Central memory CD4-positive, alpha-beta T cell (primary cell): Measurements from ENCODE around the gene SLC37A3.

Source experiments
- DNase-seq: peaks from one replicate; pipeline ENCODE4 v3.0.0; 2022

Gene SLC37A3

DNA sequence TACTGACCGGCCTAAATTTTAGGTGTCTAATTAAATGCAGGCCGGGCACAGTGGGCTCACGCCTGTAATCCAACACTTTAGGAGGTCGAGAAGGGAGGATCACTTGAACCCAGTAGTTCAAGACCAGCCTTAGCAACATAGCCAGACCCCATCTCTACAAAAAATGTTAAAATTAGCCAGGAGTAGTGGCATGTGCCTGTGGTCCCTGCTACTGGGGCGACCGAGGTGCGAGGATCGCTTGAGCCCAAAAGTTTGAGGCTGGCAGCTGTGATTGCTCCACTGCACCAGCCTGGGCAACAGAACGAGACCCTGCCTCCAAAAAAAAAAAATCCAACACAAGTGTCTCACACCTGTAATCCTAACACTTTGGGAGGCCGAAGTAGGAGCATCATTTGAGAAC is 491 bp upstream of the SLC37A3 start:
- no peak for DNase-seq

DNA sequence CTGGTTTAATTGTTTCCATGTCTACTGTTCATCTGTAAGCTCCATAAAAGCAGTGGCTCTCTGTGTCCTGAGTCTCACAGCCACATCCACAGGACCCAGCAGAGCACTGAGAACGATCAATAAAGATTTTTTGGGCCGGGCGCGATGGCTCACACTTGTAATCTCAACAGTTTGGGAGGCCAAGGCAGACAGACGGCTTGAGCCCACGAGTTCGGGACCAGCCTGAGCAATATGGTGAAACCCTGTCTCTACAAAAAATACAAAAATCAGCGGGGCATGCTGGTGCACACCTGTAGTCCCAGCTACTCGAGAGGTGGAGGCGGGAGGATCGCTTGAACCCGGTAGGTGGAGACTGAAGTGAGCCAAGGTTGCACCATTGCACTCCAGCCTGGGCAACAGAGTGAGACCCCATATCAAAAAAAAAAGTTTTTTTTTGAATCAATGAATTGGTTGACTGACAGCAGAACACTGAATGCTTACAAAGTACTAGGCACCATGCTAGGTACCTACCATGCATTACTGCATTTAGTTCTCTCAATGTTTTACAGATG is 4.5 kb downstream of the SLC37A3 start:
- no peak for DNase-seq

DNA sequence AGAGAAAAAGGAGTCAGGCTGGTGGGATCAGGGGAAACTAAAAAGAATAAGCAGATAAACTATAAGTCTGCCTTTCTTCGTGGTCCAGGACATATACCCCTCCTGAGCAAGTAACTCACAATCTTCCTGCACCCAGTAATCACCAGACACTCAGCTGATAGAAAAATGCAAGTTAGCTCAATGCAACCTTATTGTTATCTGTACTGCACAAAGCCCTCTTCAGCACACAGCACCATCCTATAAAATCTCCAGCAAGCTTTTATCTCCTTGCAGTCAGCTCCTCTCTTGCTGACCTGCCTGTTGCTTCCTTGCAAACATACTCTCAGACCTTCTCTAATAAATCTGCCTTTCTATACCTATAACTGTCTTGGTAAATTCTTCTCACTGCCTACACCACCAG is 6.7 kb downstream of the SLC37A3 start:
- no peak for DNase-seq

DNA sequence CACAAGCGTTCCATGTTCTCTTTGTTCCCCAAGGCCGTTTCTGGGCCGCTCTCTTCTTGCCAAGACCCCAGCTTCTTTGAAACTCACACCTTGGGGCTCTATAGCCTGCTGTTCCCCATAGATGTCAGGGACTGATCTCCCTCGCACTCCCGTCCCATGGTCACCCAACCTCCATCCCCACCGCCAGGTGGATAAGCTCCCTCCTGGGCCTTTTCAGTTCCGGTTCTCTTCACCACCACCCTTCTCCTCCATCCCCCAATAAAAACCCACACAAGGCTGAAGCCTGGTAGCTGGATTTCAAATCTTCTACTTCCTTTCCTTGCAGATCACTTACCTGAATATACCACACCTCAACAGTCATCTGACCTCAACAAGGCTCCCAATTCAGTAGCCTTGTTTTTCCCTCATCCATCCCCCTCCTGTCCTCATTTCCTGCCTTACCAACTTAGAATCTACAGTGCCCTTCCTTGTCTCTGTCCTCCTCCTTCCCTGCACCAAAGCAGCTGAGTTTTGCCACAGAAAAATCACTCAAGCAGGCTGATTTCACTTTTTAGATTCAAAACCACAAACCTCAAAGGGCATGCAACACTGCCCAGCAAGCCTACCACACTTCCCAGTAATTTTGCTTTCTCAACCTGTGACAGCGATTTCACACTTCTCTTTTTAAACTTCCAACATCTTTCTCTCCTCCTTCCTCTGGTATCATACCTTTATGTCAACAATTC is 7.7 kb downstream of the SLC37A3 start:
- DNase-seq, result no peak

DNA sequence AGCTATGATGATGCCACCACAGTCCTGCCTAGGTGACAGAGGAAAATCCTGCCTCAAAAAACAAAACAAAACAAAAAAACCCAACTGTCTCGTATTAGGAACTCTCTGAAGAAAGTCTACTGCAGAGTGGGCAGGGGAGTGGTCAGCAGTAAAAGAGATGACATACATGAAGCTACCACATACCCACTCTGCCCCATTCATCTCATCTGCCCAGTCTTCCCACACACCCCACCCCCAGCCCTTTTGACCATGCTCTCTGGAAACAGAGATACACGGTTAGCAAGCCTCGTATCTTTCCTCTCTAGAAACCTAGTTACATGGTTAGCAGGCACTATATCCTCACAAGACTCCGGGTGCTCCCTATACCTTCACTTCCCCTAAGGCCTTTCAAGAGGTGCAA is 8.3 kb downstream of the SLC37A3 start:
- no peak for DNase-seq

DNA sequence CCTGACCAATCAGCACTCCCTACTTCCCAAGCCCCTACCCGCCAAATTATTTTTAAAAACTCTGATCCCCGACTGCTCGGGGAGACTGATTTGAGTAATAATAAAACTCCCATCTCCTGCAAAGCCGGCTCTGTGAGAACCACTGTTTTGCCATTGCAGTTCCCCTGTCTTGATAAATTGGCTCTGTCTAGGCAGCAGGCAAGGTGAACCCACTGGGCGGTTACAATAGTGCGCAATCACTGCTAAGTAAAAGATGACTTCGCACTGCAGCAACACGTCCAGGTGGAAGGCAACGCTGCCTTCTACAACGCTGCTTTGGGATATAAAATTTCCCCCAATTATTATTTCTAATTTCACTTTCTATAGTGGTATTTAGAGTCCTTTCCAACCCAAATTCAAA is 8.9 kb downstream of the SLC37A3 start:
- no peak for DNase-seq

DNA sequence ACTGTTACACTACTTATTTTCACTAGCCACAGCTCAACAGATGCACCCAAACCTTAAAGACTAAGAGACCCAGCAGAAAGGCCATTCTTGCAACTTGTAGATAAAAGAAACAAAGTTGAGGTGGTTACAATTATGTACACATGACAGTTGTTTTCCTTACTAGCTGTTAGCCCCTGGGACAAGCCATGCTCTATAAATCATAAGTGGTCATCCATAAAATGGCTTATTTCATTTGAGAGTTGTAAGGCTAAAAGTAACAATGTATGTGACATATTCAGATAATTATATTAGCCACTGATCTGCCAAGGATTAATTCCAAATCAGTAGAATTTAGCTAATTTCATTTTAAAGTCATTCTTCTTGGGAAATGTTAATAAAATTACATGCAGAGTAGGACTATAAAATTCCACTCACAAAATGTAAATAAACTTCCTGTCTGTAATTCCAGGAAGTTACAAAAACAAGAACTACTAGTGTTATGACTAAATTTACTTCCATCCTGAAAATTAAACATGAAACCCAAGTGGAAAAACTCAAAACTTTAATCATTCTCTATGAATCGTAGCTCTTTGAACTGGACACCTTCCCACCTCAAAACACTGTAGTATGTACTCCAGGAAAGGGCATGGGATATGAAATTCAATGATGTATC is 13.3 kb downstream of the SLC37A3 start:
- no peak for DNase-seq

DNA sequence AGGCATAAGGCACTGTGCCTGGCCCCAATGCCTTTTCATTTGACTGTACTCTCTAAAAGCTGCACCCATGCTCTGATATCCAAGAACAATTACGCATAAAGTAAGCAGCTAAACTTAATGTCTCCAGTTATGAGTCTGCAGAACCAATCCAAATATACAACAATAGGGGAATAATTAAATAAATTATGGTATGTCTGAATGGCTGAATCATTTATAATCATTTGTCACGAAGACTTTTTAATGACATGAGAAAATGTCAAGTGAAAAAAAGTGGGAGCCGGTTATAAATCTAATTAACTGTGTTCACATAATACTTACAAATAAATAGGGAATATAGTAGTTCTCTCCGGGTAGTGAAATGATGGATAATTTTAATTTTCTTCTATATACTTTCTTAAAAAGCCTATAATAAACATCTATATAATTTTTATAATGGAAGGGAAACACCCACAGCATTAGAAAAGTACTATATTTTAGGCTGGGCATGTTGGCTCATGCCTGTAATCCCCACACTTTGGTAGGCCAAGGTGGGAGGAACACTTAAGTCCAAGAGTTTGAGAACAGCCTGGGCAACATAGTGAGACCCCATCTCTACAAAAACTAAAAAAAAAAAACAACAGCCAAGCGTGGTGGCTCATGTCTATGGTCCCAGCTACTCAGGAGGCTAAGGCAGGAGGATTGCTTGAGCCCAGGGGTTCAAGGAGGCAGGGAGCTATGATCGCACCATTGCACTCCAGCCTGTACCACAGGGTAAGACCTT is 14.2 kb downstream of the SLC37A3 start:
- DNase-seq, result no peak

DNA sequence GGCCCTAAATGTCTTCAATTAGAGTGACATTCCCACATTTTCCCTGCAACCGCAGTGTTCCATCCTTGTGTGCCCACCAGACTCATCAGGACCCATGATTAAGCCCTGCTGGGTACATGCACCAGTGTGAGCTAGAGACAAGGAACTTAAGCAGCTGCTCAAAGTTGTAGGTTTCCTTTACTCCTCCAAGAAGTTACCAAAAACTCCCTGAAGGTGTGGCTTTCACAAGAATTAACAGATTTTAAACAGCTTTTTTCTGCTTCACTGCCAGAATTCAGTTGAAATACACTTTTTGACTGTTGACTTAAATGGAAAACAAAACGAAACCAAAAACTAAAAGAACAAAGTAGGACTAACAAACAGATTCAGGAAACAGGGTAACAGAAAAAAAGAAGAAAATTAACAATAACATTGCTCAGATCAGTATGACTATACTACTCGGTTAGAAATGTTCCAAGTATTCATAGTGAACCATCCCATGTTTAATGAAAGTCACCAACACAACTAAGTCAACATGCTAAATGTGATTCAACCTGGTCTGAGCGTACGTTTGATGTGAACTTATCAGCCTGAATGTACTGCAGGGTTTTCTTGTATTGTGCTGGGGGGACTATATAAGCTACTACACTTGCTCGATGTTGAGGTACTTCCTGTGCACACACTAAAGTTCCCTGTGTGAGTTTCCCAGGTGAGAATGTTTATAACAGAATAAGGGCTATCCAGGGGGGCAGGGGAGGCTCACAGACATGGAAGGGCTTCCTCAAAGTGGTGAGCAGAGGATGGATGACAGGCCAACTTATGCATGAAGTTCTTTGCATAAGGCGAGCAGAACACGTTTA is 22.2 kb downstream of the SLC37A3 start:
- peak; percentile 24 for DNase-seq

DNA sequence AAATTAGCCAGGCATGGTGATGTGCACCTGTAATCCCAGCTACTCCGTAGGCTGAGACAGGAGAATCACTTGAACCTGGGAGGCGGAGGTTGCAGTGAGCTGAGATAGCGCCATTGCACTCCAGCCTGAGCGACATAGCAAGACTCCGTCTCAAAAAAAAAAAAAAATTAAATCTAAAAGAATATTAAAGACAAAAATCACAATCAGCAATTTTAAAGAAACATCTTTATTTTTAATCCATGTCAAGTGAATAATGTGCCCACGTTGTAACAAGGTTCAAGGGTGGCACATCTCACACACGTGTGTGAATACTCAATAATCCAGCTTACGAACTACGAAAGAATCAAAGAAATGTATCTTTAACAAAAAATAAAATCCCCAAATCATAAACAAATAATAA is 23.0 kb downstream of the SLC37A3 start:
- DNase-seq, result no peak

DNA sequence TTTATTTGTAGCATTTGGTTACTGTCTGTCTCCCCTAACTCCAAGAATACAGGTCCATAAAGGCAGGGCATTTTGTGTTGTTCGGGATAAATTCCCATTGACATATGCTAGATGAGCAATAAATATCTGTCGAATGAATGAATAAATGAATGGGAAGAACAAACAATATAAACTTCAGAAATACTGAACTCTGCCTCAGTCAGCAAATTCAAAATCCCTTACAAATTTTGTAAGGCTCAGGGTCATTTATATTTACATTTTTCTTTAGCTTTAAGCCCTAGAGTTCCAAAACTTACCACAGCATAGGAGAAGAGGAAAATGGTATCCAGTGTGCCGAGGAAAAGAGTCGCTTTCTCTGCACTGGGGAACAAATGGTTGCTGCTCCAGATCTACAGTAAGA is 29.0 kb downstream of the SLC37A3 start:
- DNase-seq, result no peak

DNA sequence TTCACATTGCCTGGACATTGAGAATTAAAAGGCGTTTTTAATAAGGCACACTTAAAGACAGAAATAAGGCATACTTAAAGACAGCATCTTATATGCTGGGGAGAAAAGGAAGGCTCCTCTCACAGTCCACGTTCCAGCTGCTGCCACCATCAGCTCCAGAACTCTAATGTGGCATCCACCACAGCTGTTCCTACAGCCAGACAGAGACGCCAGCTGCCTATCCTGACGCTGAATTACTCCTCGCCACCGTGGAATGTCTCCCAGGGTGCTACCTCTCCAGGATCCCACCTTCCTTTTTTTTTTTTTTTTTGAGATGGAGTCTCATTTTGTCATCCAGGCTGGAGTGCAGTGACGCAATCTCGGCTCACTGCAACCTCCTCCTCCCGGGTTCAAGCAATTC is 30.8 kb downstream of the SLC37A3 start:
- DNase-seq, result no peak

DNA sequence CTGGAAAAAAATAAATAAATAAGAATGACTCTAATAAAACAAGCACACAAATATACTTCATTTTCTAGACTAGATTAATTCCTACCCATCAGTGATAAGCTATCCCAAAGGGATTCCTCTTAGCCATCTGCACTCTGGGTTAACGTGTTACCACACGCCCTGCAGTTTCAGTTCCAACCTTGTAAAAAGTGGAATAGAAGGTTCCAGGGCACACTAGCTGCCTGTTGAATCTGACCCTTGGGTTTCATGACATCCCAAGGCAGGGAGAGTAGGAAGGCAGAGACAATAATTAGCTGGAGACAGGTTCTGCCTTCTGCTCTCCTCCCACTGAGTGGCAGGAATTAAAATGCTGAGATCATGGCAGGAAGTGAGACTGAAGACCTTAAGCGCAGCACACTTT is 33.5 kb downstream of the SLC37A3 start:
- no peak for DNase-seq

DNA sequence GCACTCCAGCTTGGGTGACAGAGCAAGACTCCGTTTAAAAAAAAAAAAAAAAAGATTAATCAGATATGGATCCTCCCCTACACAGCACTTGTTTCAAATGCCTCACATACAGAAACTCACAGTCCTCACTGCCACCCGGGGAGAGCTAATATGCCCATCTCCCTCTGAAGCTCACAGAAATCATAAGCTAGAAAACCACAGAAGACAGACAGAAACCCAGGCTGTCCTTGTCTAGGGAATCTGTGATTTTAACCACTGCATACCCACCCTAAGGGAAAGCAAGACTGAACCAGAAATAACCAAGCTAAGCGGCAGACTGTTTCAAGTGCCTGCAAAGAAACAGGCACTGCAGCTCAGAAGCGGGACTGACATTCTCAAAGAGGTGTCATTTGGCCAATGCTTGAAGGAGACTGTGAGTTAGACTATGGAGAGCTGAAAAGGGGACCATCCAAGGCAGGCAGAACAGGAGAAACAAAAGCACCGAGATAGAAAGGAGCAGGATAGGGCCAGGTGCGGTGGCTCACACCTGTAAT is 37.6 kb downstream of the SLC37A3 start:
- DNase-seq, result no peak

DNA sequence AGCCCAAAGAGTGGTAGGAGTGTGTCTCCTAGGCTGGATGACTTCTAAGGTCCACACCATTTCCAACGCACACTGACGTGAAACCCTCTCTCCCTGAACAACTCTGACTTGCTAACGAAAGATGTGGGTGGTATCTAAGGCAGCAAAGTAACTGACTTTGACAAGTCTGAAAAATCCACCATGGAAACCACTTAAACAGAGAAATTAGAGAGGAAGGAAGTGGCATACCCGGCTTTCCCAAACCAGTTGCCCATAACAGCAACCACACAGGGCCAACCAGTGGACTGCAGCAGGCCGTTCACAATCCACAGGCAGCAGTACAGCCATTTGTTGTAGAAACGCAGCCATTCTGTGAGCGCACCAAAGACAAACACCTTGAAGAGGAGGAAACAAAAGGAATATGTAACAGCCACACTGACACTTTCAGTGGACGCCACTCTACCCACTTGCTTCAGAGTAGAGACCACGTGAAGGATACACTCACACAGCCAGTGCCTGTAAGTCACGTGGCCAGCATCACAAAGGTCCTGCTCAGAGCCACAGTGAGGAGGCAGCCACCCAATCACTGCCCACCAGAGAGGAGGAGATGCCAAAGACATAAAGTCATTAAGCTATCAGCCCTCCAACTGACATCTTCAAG is 39.8 kb downstream of the SLC37A3 start:
- DNase-seq, result peak; percentile 15

DNA sequence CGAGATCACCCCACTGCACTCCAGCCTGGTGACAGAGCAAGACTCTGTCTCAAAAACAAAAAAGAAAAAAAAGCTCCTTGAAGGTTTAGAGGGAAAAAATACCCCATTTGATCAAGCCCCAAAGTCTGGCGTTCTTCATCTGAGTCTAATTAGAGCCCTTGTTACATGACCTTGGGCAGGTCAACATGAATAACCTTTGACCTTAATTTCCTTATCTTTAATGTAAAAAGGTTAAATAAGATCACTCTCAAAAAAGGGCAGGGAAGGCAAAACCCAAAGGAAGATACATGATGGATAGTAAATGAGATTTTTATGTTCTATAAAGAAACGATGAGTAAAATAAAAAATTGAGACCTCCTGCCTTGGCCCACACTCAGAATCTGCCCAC is 40.3 kb downstream of the SLC37A3 start:
- no peak for DNase-seq

DNA sequence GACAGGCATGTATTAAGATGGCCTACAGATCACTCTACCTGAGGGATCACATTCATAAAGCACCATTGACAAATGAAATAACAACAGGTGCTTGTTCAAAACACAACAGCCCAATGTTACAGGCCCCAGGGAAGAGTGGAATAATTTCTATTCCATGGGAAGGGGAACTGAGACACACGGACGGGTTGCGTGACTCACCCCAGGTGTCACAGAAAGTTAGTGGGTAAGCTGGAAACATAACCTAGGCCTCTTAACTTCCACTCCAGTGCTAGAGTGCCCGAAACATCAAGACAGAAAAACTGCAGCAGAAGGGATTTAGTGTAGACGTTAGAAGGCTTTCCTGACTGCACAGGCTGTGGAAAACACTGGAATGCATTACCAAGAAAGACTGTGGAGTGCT is 48.3 kb downstream of the SLC37A3 start:
- no peak for DNase-seq

DNA sequence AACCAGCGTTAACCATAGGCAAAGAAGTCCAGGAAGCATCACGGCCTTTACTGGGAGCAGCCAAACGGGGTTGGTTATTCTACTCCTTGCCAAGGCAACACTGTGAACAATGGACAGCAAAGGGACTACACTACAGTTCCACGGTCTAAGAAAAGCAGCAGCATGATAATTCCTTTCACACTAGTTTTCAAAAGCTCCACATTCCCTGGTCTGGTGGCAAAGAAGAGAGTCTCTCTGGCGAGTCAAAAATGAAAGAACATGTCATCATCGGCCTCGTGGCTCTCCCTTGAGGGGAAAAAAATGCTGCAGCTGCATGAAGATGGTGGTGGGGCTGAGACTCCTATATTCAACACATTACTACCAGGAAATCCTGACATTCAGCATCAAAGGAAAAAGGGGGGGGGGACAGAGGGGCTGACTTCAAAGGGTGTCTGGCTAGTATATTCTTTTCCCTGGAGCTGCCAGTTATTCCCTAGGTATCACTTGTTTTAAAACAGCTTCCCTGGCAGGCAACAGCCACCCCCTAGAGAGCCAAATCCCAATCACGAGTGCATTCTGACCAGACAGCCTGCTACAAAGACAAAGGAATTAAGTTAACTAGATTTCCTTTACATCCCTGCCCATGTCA is 49.1 kb downstream of the SLC37A3 start:
- no peak for DNase-seq

DNA sequence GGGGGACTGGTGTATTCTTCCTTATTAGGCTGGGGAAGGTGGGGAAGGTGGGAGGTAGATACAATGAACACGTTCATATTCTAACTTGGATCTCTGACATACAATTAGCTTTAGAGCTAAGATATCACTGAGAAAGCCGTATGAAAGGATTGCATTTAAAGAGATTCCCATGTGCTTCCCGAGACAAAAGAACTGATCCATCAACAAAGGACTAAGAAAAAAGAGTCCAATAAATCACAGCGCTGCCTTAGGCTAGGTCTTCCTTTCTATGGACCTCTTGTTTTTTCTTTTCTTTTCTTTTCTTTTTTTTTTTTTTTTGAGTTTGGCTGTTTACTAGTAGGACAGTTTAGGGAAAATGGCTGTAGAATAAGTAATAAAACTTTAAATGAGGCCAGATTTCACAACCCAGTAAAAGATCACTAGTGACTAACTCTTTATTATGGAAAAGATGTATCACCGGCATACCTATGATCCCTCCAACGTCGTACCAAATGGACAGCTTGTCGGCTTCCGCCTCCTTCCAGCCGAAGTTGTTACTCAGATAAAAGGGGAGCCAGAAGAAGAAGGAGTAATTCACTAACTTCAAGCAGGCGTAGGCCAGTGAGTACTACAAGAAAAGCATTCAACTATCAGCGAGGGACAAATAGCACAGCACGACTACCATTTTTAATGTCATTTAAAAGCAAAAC is 50.0 kb downstream of the SLC37A3 start:
- no peak for DNase-seq

DNA sequence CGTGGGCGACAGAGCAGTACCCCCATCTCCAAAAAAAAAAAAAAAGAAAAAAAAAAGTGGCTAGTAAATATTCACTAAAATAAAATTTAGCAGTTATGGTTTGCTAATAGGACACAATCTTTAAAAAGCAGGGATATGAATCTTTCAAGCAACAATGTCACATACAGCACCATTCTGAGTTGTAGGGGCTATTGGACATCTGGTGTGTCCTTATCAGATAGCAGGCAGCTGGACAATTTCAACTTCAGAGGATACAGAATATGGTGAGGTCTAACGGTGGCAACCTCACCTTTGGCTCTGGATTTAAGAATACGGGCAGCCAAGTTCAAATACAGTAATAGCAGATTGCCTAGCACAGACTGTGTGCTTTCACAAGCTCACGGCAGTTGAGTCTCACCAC is 51.1 kb downstream of the SLC37A3 start:
- DNase-seq, result no peak

DNA sequence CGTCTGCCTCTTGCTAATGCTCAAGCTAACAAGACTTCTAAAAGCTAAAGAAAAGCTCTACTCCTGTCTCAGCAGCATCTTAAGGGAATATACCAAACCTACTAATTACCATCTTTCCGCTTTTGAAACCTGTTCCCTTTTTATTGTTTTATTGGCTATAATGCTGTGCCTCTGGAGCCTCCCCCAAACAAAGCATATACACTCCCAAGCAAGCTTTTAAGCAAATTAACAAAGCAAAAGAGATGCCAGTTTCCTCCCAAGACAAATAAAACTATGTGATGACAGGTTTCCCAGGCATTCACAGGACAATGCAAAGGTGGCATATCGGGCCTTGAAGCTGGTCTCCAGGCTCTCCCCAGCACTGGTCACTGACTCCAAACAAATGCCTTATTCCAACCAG is 52.9 kb downstream of the SLC37A3 start:
- no peak for DNase-seq
